Activated CD8-positive, alpha-beta memory T cell treated with anti-CD3 and anti-CD28 coated beads for 1 hour (primary cell): Measurements from ENCODE around the gene SERGEF.
"Not testable (repeated sequence)": the region's sequence is repeated elsewhere in the genome, so short reads cannot be mapped to it uniquely, and the experiment has no call there.

Experiments used
- DNase-seq, 2 donors: peaks; one replicate each; pipeline ENCODE4 v3.0.0-alpha.2; 2020; ENCODE audit warnings: low read depth in 1 of 2; ENCODE audit errors: extremely low read depth in 1 of 2

SERGEF gene

DNA sequence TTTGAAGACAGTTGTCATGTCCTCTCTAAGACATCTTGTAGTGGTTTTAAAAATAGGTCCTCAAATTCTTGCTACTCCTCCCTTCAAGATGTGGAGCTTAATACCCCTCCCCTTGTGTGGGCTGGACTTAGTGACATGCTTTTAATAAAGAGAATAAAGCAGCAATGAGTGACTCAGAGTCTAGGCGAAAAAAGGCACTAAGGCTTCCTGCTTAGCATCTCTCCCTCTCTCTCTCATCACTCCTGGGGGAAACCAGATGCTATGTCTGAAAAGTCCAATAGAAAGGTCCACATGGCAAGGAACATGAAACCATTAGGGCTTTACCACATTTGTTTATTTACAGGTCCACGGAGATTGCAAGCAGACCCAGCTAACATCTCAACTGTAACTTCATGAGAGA is 11.7 kb downstream of the SERGEF start:
- DNase-seq: no peak

DNA sequence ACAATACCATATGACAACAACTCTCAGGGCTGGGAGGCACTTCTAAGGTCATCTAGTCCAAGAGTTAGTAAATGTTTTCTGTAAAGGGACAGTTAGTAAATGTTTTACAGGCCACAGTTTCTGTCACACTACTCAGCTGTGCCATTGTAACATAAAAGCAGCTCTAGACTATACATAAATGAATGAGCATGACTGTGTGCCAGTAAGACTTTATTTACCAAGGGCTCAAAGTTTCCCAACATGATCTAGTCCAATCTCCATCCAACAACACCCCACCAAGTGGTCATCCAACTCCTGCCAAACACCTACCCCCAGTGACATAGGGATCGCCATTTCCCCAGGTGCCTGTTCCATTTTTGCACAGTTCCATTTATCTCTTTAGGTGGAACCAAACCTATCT is 12.1 kb downstream of the SERGEF start:
- no peak for DNase-seq

DNA sequence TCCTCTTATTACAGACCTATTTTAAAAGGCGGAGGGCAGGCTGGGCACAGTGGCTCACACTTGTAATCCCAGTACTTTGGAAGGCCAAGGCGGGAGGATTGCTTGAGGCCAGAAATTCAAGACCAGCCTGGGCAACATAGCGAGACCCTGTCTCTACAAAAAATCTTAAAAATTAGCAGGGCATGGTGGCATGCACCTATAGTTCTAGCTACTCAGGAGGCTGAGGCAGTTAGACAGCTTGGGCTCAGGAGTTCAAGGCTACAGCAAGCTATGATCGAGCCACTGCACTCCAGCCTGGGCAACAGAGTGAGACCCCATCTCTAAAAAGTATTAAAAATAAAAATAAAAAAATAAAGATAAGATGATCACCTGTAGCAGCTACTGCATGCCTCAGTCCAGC is 12.7 kb downstream of the SERGEF start:
- DNase-seq: not testable (repeated sequence)

DNA sequence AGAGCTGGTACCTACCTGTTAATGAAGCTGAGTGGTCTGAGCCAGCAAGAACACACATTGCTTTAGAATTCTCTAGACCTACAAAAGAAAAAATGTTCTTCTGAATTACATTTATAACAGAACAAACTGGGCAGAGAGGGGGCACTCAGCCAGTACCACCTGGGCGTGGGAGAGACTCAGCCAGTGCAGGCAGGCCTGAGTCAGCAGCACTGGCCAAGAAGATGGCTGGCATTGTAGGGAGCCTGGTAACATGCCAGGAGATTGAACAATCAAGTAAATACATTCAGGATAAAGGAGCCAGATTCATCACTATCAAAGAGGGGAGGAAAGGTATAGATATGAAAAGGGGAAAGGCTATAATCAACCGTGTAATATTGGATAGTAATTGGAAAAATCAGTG is 19.9 kb downstream of the SERGEF start:
- no peak for DNase-seq

DNA sequence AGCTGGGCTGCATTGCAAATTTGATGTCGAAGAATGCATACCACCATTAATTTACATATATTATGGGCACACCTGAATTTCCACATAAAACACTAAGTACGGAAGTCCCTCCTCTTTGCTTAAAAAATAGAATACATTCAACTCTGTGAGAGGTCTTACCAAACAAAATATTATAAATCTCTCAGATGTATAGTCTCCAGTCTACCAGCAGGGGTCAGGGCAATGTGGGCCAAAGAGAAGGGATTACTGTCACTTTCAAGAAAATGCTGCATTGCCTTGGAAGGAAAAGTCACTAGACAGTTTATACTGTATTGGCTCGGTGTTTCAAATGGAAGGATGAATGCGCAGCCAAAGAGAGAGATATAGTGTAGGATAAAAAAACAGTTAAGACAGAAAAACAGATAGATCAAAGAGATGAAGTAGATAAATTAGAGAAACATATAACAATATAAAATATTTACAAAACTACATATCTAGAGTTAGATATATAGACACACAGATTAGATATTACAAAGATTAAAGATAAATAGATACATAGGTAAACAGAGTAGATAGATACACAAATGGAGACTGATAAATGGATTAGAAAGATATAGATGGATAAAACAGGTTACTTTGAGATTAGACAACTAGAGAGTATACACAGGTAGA is 20.9 kb downstream of the SERGEF start:
- DNase-seq: peak in 1 of 2 donors; percentile 13

DNA sequence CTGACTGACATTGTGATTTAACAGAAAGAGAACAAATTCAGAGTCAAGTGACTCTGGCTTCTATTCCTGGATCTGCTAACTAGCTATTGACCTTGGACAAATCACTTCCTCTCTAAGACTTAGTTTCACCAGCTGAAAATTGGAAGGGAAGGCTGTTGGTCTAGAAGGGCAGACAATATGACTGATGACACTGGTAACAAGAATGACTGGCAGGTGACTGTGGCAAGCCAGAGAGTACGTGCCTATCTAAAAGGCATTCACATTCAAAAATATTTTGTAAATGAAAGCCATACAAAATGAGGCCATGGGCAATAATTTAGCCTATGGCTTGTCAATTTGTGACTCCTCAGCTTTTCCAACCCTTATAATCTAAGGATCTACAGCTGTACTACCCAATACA is 23.5 kb downstream of the SERGEF start:
- DNase-seq: no peak

DNA sequence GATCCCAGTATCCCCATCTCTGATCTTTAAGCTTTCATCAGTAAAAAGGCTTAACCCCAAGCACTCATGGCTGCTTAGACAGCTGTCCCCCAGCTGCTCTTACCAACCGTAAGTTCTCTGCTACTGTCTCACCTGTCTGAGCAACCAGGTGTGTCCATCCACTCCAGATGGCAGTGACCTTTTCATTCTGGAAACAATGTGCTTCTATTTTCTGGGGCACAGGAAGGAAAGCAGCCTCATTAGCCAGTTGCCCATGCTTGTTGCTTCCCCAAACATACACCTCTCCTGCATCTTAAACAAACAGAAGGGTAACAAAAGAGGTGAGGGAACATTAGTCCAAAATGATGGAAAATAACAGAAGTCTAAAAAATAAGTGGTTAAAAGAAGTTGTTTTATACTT is 24.4 kb downstream of the SERGEF start:
- no peak for DNase-seq

DNA sequence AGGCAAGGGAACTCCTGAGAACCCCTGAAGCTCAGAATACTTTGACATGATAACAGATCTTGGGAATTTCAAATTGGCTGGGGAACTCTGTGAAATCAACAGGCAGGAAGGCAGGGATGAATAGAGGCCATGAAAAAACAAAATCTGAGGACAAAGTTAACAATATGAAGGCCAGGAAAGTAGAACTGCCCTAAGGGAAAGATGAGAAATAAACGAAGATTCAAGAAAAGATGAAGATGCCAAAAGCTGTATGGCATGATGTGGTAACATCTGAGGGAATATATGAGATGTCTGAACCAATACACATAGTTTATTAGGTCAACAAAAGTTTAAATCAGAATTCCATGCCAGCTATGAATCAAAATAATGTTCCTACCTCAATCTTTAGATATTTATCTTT is 25.0 kb downstream of the SERGEF start:
- no peak for DNase-seq

DNA sequence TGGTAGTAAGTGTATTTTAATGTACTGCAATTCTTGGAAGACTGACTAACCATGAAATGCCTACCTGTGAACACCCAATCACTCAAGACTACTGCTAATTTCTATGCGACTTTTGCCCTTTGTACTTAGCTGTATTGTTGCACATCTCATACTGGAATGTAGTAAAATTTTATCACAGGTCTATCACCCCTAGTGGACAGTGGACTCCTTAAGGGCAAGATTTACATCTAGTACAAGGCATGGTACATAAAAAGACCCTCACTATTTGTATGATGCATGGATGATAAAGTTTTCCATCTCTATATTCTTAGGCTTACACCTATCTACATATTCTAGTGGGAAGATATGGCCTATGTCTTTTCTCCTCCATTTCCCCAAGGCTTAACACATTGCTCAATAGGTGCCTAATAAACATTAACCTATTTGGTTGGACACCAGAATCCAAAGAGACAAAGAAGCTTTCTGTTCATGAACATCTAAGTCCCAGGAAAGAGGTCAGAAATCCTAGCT is 26.1 kb downstream of the SERGEF start:
- DNase-seq: no peak

DNA sequence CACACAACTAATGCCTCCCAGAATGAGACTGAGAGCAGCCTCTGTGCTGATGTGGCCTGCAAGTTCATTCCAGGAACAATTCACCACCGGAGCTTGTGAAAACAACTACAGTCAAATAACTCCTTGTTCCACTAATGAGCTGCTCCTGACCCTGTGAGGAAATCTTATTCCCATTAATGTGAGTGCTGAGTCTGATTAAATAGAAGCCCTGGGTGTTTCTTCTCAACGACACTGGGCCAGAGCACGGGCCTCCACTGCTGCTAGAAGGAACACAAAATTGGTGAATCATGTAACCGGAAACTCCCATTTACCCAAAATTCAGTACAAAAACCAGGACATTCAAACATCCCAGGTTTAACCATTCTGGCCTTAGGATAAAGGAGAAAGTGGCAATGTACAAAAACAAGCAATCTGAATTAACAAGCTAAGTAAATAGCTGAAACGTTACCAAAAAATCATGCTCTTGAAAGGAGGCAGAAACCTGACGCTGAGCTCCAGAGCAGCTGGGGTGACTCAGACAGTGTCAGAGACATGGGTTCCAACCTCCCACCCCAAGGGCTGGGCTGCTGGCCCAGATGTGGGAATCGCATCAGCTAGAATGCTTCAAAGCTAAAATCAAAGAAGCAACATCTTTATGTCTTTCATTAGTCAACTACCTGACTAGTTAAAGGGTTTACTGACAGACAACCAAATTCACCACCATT is 26.7 kb downstream of the SERGEF start:
- DNase-seq: no peak

DNA sequence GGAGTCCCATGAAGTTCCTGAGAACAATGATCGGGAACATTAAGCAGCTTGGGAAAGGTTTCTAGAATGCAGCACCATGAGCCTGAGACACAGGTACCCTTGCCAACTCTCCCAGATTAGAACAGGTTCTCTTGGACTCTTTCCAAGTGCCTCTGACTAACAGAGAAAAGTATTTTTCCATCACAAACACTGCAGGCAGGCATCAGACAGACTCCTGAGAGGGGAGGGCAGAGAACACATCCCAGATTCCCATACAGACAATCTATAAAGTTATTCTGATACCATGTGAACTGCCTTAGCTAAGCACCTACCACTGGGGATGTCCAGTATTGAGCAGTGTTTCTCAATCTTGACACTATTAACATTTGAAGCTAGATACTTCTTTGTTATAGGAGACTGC is 27.3 kb downstream of the SERGEF start:
- no peak for DNase-seq

DNA sequence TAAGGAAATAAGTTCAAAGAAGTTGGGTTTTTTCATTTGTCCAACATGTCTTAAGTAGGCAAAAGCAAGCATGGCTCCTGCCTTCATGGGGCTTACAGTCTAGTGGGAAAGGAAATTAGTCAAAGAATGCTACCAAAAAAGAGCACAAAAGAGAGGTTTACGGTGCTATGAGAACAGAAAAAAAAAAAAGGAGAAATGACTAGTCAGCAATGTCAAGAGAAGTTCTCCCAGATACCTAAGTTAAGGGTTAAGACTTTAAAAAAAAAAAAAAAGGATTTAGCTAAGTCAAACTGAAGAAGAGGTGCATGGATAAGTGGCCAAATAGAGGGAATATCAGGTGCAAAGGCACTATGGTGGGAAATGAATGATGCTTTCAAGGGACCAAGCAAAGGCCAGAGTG is 29.3 kb downstream of the SERGEF start:
- DNase-seq: no peak

DNA sequence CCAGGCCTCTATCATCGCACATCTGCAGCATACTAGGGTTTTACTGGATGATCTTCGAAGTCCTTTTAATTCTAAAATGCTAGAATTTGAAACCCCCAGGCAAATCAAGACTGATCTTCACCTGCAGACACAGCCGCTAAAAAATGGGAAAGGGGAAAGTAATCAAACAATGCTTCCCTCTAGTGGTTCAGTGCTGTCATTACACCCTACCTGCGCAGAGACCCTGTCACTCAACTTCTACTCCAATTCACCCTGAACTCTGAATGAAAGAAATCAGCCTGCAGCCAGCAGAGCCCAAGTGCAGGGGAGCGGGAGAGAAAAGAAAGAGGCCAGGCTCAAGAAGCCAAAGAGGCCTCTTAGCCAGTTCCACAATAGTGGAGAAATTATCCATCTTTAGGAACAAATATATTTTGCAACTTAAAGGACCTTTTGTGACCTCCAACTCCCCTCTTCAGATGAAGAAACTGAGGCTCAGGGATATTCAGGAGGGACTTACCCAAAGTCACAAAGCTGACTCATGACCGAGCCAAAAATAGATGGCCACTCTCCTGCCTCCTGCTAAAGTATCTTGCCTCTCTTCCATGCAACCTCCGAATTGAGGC is 33.0 kb downstream of the SERGEF start:
- DNase-seq: no peak

DNA sequence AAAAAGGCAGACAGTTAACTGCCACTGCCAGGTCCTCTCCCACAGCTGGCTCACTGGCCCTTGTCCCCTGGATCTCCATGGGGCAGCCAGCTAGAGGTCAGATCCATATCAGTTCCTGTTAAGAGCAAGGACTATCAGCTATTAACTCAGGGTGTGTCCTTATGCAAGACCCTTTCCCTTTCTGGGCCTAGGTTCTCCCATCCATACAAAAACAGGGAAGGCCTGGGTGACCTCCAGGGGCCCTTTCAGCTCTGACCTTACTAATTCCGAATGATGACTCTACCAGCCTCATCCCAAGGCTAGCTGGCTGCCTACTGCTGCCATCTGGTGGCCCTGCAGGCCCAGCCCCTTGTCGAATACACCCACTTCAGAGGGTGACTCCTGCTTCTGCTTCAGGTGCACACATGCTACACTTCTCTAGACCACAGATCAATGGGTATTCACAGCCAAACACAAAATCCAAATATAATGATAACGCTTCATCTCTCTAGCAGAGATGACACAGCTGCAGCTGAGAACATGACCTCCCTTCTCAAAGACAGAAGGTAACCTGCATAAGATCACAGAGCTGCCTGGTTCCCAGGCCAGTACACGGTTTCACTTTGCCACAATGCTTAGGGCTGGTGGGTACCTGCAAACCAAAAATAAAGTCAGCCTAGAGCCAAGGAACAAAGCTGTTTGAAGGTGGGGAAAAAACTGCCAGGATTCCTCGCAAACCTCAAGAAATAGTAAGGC is 34.1 kb downstream of the SERGEF start:
- no peak for DNase-seq

DNA sequence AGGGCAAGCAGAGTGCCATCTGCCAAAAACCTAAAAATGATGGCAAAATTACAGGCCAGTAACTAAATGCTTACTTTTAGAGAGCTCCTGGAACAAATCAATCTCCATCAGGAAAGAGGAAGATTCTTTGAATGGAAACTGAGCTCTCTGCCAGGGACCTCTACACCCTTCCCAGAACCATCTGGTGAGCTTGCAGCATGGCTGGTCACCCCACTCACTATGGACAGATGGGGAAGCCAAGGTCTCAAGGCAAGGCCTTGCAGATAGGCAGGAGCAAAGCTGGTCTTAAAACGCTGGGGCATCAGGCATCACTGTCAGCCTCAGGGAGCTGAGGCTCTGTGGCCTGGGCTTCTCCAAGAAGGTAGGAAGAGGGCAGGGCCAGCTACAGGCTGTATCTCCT is 36.2 kb downstream of the SERGEF start:
- DNase-seq: no peak

DNA sequence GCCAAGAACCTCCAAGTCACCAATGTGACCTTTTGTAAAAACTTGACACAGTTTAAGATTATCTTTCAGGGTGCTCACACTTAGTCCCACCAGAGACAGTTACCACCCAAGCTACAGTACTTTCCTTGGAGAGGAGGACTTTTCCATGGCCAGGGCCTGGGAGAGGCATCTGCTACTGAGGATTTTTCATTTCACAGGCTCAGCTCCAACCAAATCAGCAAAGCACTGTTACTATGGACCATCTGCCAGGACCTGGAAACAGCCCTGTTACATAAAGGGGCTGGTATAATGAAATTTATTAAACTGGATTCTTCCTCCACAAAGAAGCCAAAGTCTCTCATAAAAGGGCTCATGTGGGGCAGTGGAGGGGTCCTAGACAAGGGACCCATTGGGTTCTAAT is 38.6 kb downstream of the SERGEF start:
- DNase-seq: no peak

DNA sequence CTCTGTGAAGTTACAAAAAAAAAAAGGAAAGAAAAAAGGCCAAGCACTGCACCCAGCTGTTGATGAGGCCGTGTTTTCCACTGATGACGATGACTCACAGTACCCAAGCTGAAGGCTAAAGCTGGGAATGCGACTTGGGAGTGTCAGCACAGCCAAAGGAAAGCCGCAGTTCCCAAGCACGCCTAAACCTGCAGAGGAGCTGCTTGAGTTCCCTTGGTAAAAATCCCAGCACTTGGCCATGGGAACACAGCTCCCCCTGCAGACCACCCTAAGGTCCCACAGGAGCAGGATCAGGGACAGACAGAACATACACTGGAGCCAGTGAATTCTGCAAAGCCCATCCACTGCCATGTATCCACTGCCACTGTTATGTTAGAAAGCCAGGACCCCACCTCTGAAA is 39.9 kb downstream of the SERGEF start:
- DNase-seq: no peak

DNA sequence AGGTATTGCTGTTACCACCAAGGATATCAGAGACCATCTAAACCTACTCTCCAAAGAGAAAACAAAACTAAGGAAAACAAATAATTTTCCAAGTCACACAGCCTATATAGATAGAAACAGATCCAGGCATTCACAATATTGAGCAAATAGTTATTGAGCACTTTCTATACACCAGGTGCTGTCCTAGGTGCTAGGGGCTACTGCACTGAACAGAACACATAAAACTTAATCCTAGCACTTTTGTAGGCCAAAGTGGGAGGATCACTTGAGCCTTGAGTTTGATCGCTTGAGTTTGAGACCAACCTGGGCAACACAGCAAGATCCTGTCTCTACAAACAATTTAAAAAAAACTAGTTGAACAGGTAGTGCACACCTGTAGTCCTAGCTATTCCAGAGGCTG is 44.6 kb downstream of the SERGEF start:
- no peak for DNase-seq

DNA sequence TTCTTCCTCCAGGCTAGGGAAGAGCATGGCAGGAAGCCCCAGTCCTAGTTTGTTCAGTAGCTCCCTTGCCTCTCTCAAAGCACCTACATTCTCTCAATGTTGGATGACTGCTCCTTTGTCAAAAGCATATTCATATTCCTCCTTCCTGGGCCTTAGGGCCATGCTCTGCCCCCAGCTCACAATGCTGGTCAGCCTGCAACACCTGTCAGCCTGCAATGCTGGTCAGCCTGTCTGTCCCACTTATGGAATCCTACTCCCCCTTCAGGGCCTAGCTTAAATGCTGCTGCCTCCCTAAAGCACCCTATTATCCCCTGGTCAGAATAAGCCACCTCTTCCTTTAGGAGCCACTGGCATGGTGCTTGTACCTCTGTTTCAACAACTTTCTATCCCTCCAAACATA is 45.2 kb downstream of the SERGEF start:
- DNase-seq: no peak

DNA sequence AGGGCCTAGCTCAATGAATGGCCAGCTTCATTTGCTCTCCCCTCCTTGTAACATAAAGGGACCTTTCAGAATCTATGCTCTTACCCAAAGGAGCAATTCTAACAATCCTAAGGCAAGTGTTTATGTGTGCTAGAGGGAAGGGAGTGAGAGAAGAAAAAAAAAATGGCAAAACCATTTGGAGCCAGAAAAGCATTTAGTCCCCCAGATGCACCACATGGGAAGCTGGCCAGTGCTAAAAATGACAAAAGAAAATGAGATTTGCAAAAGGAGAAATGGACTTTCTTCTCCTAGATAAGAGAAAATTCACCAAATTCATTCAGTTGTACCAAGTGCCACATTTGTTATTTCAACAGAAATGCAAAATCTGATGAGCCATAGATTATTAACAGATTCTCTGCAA is 52.8 kb downstream of the SERGEF start:
- DNase-seq: no peak

DNA sequence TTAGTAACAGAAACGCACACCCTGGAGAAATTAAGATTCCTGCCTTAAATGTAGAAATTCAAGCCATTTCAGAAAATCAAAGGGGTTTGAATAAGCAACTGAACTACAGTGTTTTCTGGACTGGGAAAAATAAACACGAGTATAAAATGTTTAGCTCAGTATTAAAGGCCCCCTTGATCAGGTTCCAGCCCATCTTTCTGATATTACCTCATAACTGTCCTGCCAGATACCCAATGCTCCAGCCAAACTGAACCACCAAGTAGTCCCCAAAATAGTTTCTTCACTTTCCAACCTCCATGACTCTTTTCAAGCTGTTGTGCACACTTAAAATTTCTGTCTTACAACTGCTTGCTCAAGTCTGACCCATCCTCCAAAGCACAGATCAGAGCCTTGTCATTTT is 54.4 kb downstream of the SERGEF start:
- DNase-seq: no peak
